Upper lobe of left lung (tissue), 4 donors: ENCODE results near the gene STIL.

Source experiments
- CTCF ChIP-seq, 6 experiments: fragments of 450-650 bp in 4 of 6; fragments of 200-600 bp in 2 of 6; sonication (generic) in 2 of 6; IDR thresholded peaks; one replicate each; pipeline ENCODE4 v1.5.1; 2016 to 2019; ENCODE audit warnings: antibody characterized with exemption in 6 of 6
- EP300 ChIP-seq, 4 donors: sonication (generic); formaldehyde crosslinking; IDR thresholded peaks; one replicate each; pipeline ENCODE4 v1.5.1; 2017; ENCODE audit warnings: antibody characterized with exemption in 4 of 4, control low read depth in 2 of 4
- POLR2A ChIP-seq, 4 donors: fragments of 450-650 bp; IDR thresholded peaks; one replicate each; pipeline ENCODE4 v1.5.1; 2016 to 2017; ENCODE audit warnings: antibody characterized with exemption in 4 of 4, mild to moderate bottlenecking in 2 of 4
- POLR2AphosphoS5 ChIP-seq, 2 donors: sonication (generic); formaldehyde crosslinking; IDR thresholded peaks; one replicate each; pipeline ENCODE4 v1.5.1; 2017; ENCODE audit warnings: antibody characterized with exemption in 2 of 2

- TF ChIP-seq CTCF (IDR thresholded peaks at IDR 0.05), result no peak
- TF ChIP-seq EP300 (IDR thresholded peaks at IDR 0.05), result no peak
- no peak for TF ChIP-seq POLR2A (IDR thresholded peaks at IDR 0.05)
- no peak for TF ChIP-seq POLR2AphosphoS5 (IDR thresholded peaks at IDR 0.05)
These were observed 56.7 kb downstream of the STIL start for GRCh38 chr1:47257224-47257623.
